ENCODE results near the gene OSBPL6.
A peak's percentile ranks its signal among the peaks of the same experiment; 100 is the strongest.

Gene OSBPL6

GRCh38 chr2:178241844-178242551 is 47.7 kb downstream of the OSBPL6 start:
- DNase-seq: peak; percentile 52

- DNase-seq: no peak
These were observed 48.2 kb downstream of the OSBPL6 start for GRCh38 chr2:178242552-178242883.

GRCh38 chr2:178243961-178244360 is 49.6 kb downstream of the OSBPL6 start:
- DNase-seq: no peak

GRCh38 chr2:178244777-178245176 is 50.5 kb downstream of the OSBPL6 start:
- DNase-seq: no peak

GRCh38 chr2:178246696-178247095 is 52.4 kb downstream of the OSBPL6 start:
- no peak for DNase-seq

- DNase-seq: no peak
These were observed 52.9 kb downstream of the OSBPL6 start for GRCh38 chr2:178247250-178247649.

GRCh38 chr2:178250429-178250828 is 56.1 kb downstream of the OSBPL6 start:
- DNase-seq: no peak

- no peak for DNase-seq
These were observed 57.0 kb downstream of the OSBPL6 start for GRCh38 chr2:178251151-178251955.

GRCh38 chr2:178256382-178257042 is 62.2 kb downstream of the OSBPL6 start:
- DNase-seq: no peak

- DNase-seq: no peak
These were observed 62.8 kb downstream of the OSBPL6 start for GRCh38 chr2:178257127-178257526.

GRCh38 chr2:178258916-178259315 is 64.6 kb downstream of the OSBPL6 start:
- no peak for DNase-seq

GRCh38 chr2:178263159-178263860 is 69.0 kb downstream of the OSBPL6 start:
- no peak for DNase-seq

GRCh38 chr2:178264211-178264610 is 69.9 kb downstream of the OSBPL6 start:
- DNase-seq: no peak

- DNase-seq: no peak
These were observed 71.5 kb downstream of the OSBPL6 start for GRCh38 chr2:178265851-178266250.

- no peak for DNase-seq
These were observed 72.1 kb downstream of the OSBPL6 start for GRCh38 chr2:178266445-178266844.

GRCh38 chr2:178267660-178268059 is 73.3 kb downstream of the OSBPL6 start:
- DNase-seq: no peak

- DNase-seq: no peak
These were observed 74.1 kb downstream of the OSBPL6 start for GRCh38 chr2:178268435-178268834.

GRCh38 chr2:178269438-178270224 is 75.3 kb downstream of the OSBPL6 start:
- DNase-seq: no peak

GRCh38 chr2:178270338-178270737 is 76.0 kb downstream of the OSBPL6 start:
- DNase-seq: no peak

- DNase-seq: no peak
These were observed 76.8 kb downstream of the OSBPL6 start for GRCh38 chr2:178271094-178271493.

GRCh38 chr2:178271629-178272333 is 77.5 kb downstream of the OSBPL6 start:
- DNase-seq: no peak
